GM19395 (cell line): ENCODE results near the gene ILKAP.

Experiments
- ATAC-seq: cut with Tn5 transposase; IDR thresholded peaks from one replicate; pipeline ENCODE4 v1.9.1; 2021; ENCODE audit warnings: mild to moderate bottlenecking, moderate library complexity; ENCODE audit not compliant: unreplicated experiment

Gene ILKAP

GRCh38 chr2:238203094-238203972 lies at the start of gene ILKAP:
ILKAP (minus strand) TSS chr2:238203695; CDS start chr2:238203553, 142 bp downstream.
- ATAC-seq: peak; percentile 93

GRCh38 chr2:238252766-238253630 lies 49.5 kb upstream of the ILKAP start:
- no peak for ATAC-seq

GRCh38 chr2:238251986-238252385 lies 48.5 kb upstream of the ILKAP start:
- no peak for ATAC-seq

GRCh38 chr2:238251331-238251730 lies 47.8 kb upstream of the ILKAP start:
- ATAC-seq: no peak

- no peak for ATAC-seq
These were observed 47.4 kb upstream of the ILKAP start for GRCh38 chr2:238250896-238251295.

GRCh38 chr2:238247841-238248453 lies 44.5 kb upstream of the ILKAP start:
- no peak for ATAC-seq

- no peak for ATAC-seq
These were observed 43.7 kb upstream of the ILKAP start for GRCh38 chr2:238247002-238247822.

- ATAC-seq: no peak
These were observed 40.7 kb upstream of the ILKAP start for GRCh38 chr2:238244151-238244550.

GRCh38 chr2:238243496-238244076 lies 40.1 kb upstream of the ILKAP start:
- no peak for ATAC-seq

- ATAC-seq: no peak
These were observed 39.4 kb upstream of the ILKAP start for GRCh38 chr2:238242731-238243495.

GRCh38 chr2:238241970-238242369 lies 38.5 kb upstream of the ILKAP start:
- no peak for ATAC-seq

GRCh38 chr2:238240757-238241711 lies 37.5 kb upstream of the ILKAP start:
- no peak for ATAC-seq

GRCh38 chr2:238239863-238240756 lies 36.6 kb upstream of the ILKAP start, which contains the start of gene HES6:
HES6 (minus strand) TSS chr2:238240038; CDS start chr2:238239905, 133 bp downstream.
- ATAC-seq: peak; percentile 89

GRCh38 chr2:238239543-238239862 lies 36.0 kb upstream of the ILKAP start:
- ATAC-seq: no peak

GRCh38 chr2:238238766-238239542 lies 35.5 kb upstream of the ILKAP start:
- peak; percentile 7 for ATAC-seq

GRCh38 chr2:238238311-238238765 lies 34.8 kb upstream of the ILKAP start:
- no peak for ATAC-seq
